Keratinocyte (primary cell): ENCODE data around the gene FZD1. TPM values are rescaled to one million over a fixed set of nuclear protein-coding genes. Genes with fewer than 3 reads are reported as not detected.

Experiments used
- DNase-seq: peaks from one replicate; pipeline ENCODE4 v3.0.0-alpha.2; 2011; ENCODE audit warnings: low read depth, missing footprints, low spot score
- FAIRE-seq: peaks from 2 replicates; lab custom pipeline; 2011; peaks lifted over from hg19 to GRCh38; lab: Jason Lieb, UNC
- H2AFZ ChIP-seq: 2 replicates; pipeline ENCODE4 v1.6.0; 2012; ENCODE audit warnings: low read length, control low read depth, inconsistent platforms; ENCODE audit not compliant: control insufficient read depth
- H3K27ac ChIP-seq: 2 replicates; pipeline ENCODE4 v1.5.1; 2011; ENCODE audit warnings: low read length; ENCODE audit not compliant: control insufficient read depth, insufficient read depth
- H3K27me3 ChIP-seq: 3 replicates; pipeline ENCODE4 v1.6.0; 2011; ENCODE audit warnings: low read length; ENCODE audit not compliant: control insufficient read depth, insufficient read depth; ENCODE audit errors: extremely low read depth
- H3K36me3 ChIP-seq, 2 experiments: 2 replicates in 1 of 2; 3 replicates in 1 of 2; pipeline ENCODE4 v1.5.1; 2011; ENCODE audit warnings: low read length in 2 of 2, mild to moderate bottlenecking in 1 of 2; ENCODE audit not compliant: control insufficient read depth in 2 of 2, insufficient read depth in 2 of 2; ENCODE audit errors: extremely low read depth in 1 of 2
- H3K4me1 ChIP-seq: 3 replicates; pipeline ENCODE4 v1.5.1; 2011; ENCODE audit warnings: low read length; ENCODE audit not compliant: control insufficient read depth, insufficient read depth; ENCODE audit errors: extremely low read depth
- H3K4me2 ChIP-seq: 3 replicates; pipeline ENCODE4 v1.6.0; 2011; ENCODE audit warnings: low read depth, low read length; ENCODE audit not compliant: control insufficient read depth, insufficient read depth; ENCODE audit errors: extremely low read depth
- H3K4me3 ChIP-seq, 3 experiments: fragments of 200-600 bp in 1 of 3; sonication (generic) in 1 of 3; 2 replicates in 2 of 3; 3 replicates in 1 of 3; pipeline ENCODE4 v1.5.1; 2011 to 2016; ENCODE audit warnings: low read length in 3 of 3, mild to moderate bottlenecking in 3 of 3, control low read depth in 2 of 3, inconsistent platforms in 1 of 3, low read depth in 1 of 3, mixed read lengths in 1 of 3, mixed run types in 1 of 3, moderate library complexity in 1 of 3; ENCODE audit not compliant: control insufficient read depth in 2 of 3, insufficient read depth in 2 of 3; ENCODE audit errors: extremely low read depth in 1 of 3
- H3K79me2 ChIP-seq: 2 replicates; pipeline ENCODE4 v1.6.0; 2012; ENCODE audit warnings: low read length; ENCODE audit not compliant: control insufficient read depth, insufficient read depth
- H3K9ac ChIP-seq: 3 replicates; pipeline ENCODE4 v1.6.0; 2011; ENCODE audit warnings: low read length; ENCODE audit not compliant: control insufficient read depth, insufficient read depth; ENCODE audit errors: extremely low read depth
- H3K9me1 ChIP-seq: 3 replicates; pipeline ENCODE4 v1.6.0; 2011; ENCODE audit warnings: low read length; ENCODE audit not compliant: control insufficient read depth, insufficient read depth; ENCODE audit errors: extremely low read depth
- H3K9me3 ChIP-seq: 2 replicates; pipeline ENCODE4 v1.5.1; 2012; ENCODE audit warnings: low read depth, low read length; ENCODE audit not compliant: control insufficient read depth
- H4K20me1 ChIP-seq: 3 replicates; pipeline ENCODE4 v1.6.0; 2011; ENCODE audit warnings: low read length; ENCODE audit not compliant: control insufficient read depth, insufficient read depth; ENCODE audit errors: extremely low read depth
- EZH2 ChIP-seq: IDR thresholded peaks from one replicate; pipeline ENCODE4 v1.6.1; 2012; ENCODE audit warnings: inconsistent platforms, mild to moderate bottlenecking, low read length, moderate library complexity
- dilution Hi-C: fragments of 300-500 bp; cut with MboI; formaldehyde crosslinking; loops from one replicate; pipeline ENCODE4 v1.7.0; 2020; ENCODE audit warnings: low sequenced_read_pairs; ENCODE audit not compliant: extremely low pct_ligation_motif_present
- polyA plus RNA-seq, 5 experiments: library from polyadenylated mRNA; depleted of rRNA in 3 of 5; stranded (reverse) in 3 of 5; stranded (forward) in 1 of 5; unstranded in 1 of 5; fragments of >200 nt; gene quantifications; 1 replicate in 1 of 5; 2 replicates in 3 of 5; 3 replicates in 1 of 5; pipeline versions ENCODE4 v1.2.1 to v1.2.3, GENCODE V29; 2011 to 2012; ENCODE audit warnings: missing spikeins in 2 of 5, low read depth in 1 of 5, low replicate concordance in 1 of 5
- TF ChIP-seq, protein P1 (sequence below), 3 experiments: IDR thresholded peaks in 1 of 3; conservative IDR thresholded peaks in 1 of 3; optimal IDR thresholded peaks in 1 of 3; 2 replicates in 2 of 3; 3 replicates in 1 of 3; pipeline versions ENCODE3 to v1.5.1; 2011; ENCODE audit warnings: low read length in 3 of 3, mild to moderate bottlenecking in 3 of 3, moderate library complexity in 2 of 3, control low read depth in 1 of 3, inconsistent platforms in 1 of 3; ENCODE audit not compliant: insufficient read depth in 2 of 3; ENCODE audit errors: extremely low read depth in 1 of 3

The FZD1 gene
- polyA plus RNA-seq, 1 donor (not counting 4 experiments of a cell fraction or from before 2014, with no cell fraction given) = 1.3 TPM

DNA sequence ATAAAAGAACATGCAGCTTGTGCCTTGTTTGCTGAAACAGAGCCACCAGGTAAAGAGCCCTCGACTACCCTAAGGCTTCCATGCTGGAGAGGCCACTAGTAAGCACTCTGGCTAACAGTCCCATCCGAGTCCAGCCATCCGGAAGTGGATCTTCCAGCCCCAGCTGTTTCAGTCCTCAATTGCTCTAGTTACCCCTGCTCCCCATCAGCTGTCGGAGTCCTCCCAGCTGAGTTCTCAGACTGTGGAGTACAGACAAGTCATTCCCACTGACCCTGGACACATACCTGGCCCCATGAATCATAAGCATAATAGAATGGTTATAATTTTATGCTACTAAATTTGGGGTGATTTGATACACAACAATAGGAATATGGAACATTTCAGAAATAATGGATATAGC, 13.5 kb upstream of the FZD1 start:
- DNase-seq = no peak
- dilution Hi-C loops = no loop called here
- Histone ChIP-seq H3K79me2 (no peaks in the 10 kb centered on the region), H3K4me2 (no peak overlapping the region), H3K27ac (no peak overlapping the region), H4K20me1 (no peaks in the 10 kb centered on the region), H3K9me1 (no peaks in the 10 kb centered on the region), H3K36me3 (no peaks in the 10 kb centered on the region), H3K9me3 (no peaks in the 10 kb centered on the region), H2AFZ (no peak overlapping the region), H3K9ac (no peak overlapping the region), H3K27me3 (no peaks in the 10 kb centered on the region), H3K4me3 (no peak overlapping the region), H3K4me1 (peaks cover 15% of the 10 kb centered on the region)
- FAIRE-seq = no peak
- TF ChIP-seq EZH2 = no peak
- TF ChIP-seq, protein P1, sequence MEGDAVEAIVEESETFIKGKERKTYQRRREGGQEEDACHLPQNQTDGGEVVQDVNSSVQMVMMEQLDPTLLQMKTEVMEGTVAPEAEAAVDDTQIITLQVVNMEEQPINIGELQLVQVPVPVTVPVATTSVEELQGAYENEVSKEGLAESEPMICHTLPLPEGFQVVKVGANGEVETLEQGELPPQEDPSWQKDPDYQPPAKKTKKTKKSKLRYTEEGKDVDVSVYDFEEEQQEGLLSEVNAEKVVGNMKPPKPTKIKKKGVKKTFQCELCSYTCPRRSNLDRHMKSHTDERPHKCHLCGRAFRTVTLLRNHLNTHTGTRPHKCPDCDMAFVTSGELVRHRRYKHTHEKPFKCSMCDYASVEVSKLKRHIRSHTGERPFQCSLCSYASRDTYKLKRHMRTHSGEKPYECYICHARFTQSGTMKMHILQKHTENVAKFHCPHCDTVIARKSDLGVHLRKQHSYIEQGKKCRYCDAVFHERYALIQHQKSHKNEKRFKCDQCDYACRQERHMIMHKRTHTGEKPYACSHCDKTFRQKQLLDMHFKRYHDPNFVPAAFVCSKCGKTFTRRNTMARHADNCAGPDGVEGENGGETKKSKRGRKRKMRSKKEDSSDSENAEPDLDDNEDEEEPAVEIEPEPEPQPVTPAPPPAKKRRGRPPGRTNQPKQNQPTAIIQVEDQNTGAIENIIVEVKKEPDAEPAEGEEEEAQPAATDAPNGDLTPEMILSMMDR (optimal IDR thresholded peaks at IDR 0.05 in 1 of 3, IDR thresholded peaks at IDR 0.05 in 1 of 3, conservative IDR thresholded peaks at IDR 0.05 in 1 of 3; ENCODE audit: extremely low read depth in 1 of 3, insufficient read depth in 2 of 3, low read length in 3 of 3) = no peak

DNA sequence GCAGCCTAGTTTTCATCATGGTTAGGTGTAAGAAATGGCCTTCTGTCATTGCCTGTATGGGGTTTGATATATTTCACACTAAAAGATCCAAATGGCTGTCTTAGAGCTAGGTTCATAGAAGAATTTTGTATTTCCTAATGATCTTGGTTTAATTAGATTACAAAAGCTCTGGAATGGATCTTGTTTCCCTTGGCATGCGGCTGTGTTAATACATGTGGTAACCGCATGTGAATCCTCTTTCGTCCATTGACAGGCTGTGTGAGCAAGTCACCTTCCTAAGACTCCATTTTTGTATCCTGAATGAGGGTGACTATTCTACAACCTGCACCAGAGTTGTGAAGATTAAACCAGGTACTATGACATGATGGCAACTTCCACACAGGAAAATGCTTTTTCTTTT, 12.4 kb upstream of the FZD1 start:
- Histone ChIP-seq H3K4me2 (no peak overlapping the region), H3K36me3 (no peaks in the 10 kb centered on the region), H3K4me1 (peaks cover 15% of the 10 kb centered on the region), H3K27me3 (no peaks in the 10 kb centered on the region), H3K79me2 (no peaks in the 10 kb centered on the region), H3K27ac (no peak overlapping the region), H3K4me3 (no peak overlapping the region), H2AFZ (no peak overlapping the region), H3K9ac (no peak overlapping the region), H3K9me3 (no peaks in the 10 kb centered on the region), H3K9me1 (no peaks in the 10 kb centered on the region), H4K20me1 (no peaks in the 10 kb centered on the region)
- TF ChIP-seq EZH2 = no peak
- TF ChIP-seq, protein P1 (optimal IDR thresholded peaks at IDR 0.05 in 1 of 3, IDR thresholded peaks at IDR 0.05 in 1 of 3, conservative IDR thresholded peaks at IDR 0.05 in 1 of 3; ENCODE audit: extremely low read depth in 1 of 3, insufficient read depth in 2 of 3, low read length in 3 of 3) = no peak
- FAIRE-seq (no peak), DNase-seq (no peak)
- dilution Hi-C loops = no loop called here
